ENCODE results near the gene PSTPIP1.

DNA sequence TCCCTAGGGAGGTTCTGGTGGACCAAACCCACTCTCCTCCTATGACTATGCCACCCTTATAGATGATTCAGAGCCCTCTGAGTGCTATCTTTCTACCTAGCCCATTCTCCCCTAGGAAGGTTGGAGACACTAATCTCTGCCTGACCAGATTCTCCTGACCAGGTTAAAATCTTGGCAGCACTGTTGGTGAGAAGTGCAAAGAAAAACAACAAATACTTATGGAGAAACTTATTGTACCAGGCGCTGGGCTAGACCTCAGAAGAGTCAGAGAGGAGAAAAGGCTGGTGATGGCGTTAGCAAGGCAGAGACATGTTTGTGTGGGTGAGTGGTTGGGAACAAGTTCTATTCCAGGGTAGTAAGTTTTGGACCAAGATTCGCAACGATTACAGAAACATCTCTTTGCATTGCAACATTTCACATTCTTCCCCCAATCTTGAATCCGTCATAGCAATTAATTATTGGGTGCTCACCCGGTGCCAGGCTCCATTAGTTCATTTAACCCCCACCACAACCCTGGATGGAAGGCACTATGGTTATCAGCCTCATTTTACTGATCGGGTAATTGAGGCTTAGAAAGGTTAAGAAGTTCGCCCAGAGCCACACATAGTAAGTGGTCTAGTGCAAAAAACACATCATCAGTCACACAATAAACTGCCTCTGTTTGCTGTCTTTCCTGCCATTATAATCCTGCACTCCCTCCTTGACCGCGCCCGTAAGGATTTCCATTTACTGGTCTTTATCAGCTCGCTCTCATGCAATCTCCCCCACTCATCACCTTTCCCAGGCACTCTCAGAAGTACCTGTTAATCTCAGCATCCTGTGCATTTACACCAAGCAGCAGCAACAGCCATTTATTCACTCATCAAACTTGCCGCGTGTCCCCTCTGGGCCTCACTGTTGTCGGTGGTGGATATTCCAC, 76.6 kb downstream of the PSTPIP1 start:
- TF ChIP-seq, protein P1, sequence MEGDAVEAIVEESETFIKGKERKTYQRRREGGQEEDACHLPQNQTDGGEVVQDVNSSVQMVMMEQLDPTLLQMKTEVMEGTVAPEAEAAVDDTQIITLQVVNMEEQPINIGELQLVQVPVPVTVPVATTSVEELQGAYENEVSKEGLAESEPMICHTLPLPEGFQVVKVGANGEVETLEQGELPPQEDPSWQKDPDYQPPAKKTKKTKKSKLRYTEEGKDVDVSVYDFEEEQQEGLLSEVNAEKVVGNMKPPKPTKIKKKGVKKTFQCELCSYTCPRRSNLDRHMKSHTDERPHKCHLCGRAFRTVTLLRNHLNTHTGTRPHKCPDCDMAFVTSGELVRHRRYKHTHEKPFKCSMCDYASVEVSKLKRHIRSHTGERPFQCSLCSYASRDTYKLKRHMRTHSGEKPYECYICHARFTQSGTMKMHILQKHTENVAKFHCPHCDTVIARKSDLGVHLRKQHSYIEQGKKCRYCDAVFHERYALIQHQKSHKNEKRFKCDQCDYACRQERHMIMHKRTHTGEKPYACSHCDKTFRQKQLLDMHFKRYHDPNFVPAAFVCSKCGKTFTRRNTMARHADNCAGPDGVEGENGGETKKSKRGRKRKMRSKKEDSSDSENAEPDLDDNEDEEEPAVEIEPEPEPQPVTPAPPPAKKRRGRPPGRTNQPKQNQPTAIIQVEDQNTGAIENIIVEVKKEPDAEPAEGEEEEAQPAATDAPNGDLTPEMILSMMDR (IDR thresholded peaks at IDR 0.05; ENCODE audit: low read depth, low read length): no peak
- no peak for TF ChIP-seq POLR2A (IDR thresholded peaks at IDR 0.05; ENCODE audit: extremely low read depth, insufficient read length)
- TF ChIP-seq, protein P2, sequence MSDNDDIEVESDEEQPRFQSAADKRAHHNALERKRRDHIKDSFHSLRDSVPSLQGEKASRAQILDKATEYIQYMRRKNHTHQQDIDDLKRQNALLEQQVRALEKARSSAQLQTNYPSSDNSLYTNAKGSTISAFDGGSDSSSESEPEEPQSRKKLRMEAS (IDR thresholded peaks at IDR 0.05; ENCODE audit: low read depth, low read length): no peak

All from NB4 (cell line).